Ishikawa (cell line): ENCODE data around the gene DKK3.

ENCODE experiments used
- CEBPB ChIP-seq: IDR thresholded peaks from 2 replicates; pipeline ENCODE4 v1.6.1; 2012
- EP300 ChIP-seq: IDR thresholded peaks from 2 replicates; pipeline ENCODE4 v1.6.1; 2012; ENCODE audit warnings: borderline replicate concordance
- MAX ChIP-seq: IDR thresholded peaks from 2 replicates; pipeline ENCODE4 v1.6.1; 2012
- NFIC ChIP-seq: IDR thresholded peaks from 2 replicates; pipeline ENCODE4 v1.6.1; 2012
- RAD21 ChIP-seq: IDR thresholded peaks from 2 replicates; pipeline ENCODE4 v1.6.1; 2012; ENCODE audit warnings: low read depth
- TAF1 ChIP-seq: IDR thresholded peaks from 2 replicates; pipeline ENCODE4 v1.6.1; 2012; ENCODE audit warnings: low read depth, mild to moderate bottlenecking

DNA sequence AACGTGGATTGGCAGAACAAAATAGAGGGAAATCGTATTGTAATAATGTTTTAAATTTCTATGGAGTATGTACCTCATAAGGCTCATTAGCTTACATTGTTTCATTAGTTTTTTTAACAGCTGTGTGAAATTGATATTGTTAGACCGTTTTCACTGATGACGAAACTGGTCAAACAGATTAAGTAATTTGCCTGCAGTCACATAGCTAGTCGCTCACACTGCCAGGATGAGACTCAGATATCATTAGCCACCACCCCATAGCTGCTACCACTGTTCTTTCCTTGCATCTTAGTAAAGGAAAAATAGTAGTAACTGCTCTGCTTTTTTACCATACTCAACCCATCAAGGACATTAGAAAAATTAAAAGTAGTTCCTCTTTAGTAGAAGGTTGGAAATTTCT lies 64.0 kb downstream of the DKK3 start:
- TF ChIP-seq TAF1 (no peak), CEBPB (no peak), MAX (no peak), RAD21 (no peak), NFIC (no peak), EP300 (no peak)
